Keratinocyte (primary cell): ENCODE data around the gene C4B.
"Not testable (repeated sequence)": the region's sequence is repeated elsewhere in the genome, so short reads cannot be mapped to it uniquely, and the experiment has no call there.

Experiments
- EZH2 ChIP-seq: IDR thresholded peaks from one replicate; pipeline ENCODE4 v1.6.1; 2012; ENCODE audit warnings: inconsistent platforms, mild to moderate bottlenecking, low read length, moderate library complexity
- TF ChIP-seq, protein P1 (sequence below), 3 experiments: IDR thresholded peaks in 1 of 3; conservative IDR thresholded peaks in 1 of 3; optimal IDR thresholded peaks in 1 of 3; 2 replicates in 2 of 3; 3 replicates in 1 of 3; pipeline versions ENCODE3 to v1.5.1; 2011; ENCODE audit warnings: low read length in 3 of 3, mild to moderate bottlenecking in 3 of 3, moderate library complexity in 2 of 3, control low read depth in 1 of 3, inconsistent platforms in 1 of 3; ENCODE audit not compliant: insufficient read depth in 2 of 3; ENCODE audit errors: extremely low read depth in 1 of 3

DNA sequence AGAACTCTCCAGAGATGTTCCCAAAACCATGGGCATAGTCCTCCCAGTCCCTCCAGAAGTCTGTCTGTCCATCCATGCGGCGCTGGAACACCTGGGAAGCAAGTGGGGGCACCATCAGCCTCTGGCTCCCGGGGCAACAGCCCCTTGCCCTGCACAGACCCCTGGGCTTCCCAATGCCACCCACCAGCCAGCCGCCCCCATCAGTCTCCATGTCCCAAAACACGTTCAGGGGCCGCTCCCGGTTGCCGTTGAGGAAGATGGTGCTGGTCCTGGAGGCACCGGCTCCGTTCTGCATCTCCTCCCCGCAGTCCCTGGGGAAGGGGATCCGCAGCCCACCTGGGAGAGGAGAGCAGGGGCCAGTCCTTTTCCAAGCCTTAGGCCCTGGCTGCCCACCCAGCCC, 5.1 kb upstream of the C4B start:
- TF ChIP-seq, protein P1, sequence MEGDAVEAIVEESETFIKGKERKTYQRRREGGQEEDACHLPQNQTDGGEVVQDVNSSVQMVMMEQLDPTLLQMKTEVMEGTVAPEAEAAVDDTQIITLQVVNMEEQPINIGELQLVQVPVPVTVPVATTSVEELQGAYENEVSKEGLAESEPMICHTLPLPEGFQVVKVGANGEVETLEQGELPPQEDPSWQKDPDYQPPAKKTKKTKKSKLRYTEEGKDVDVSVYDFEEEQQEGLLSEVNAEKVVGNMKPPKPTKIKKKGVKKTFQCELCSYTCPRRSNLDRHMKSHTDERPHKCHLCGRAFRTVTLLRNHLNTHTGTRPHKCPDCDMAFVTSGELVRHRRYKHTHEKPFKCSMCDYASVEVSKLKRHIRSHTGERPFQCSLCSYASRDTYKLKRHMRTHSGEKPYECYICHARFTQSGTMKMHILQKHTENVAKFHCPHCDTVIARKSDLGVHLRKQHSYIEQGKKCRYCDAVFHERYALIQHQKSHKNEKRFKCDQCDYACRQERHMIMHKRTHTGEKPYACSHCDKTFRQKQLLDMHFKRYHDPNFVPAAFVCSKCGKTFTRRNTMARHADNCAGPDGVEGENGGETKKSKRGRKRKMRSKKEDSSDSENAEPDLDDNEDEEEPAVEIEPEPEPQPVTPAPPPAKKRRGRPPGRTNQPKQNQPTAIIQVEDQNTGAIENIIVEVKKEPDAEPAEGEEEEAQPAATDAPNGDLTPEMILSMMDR (optimal IDR thresholded peaks at IDR 0.05 in 1 of 3, IDR thresholded peaks at IDR 0.05 in 1 of 3, conservative IDR thresholded peaks at IDR 0.05 in 1 of 3; ENCODE audit: extremely low read depth in 1 of 3, insufficient read depth in 2 of 3, low read length in 3 of 3), result not testable (repeated sequence)
- not testable (repeated sequence) for TF ChIP-seq EZH2
